ENCODE data around the gene CCDC66.

Gene CCDC66

GRCh38 chr3:56620371-56620770 is 63.4 kb downstream of the CCDC66 start:
- in situ Hi-C loops (cut with MboI; ENCODE audit: low sequenced_read_pairs): no loop called here

DNA sequence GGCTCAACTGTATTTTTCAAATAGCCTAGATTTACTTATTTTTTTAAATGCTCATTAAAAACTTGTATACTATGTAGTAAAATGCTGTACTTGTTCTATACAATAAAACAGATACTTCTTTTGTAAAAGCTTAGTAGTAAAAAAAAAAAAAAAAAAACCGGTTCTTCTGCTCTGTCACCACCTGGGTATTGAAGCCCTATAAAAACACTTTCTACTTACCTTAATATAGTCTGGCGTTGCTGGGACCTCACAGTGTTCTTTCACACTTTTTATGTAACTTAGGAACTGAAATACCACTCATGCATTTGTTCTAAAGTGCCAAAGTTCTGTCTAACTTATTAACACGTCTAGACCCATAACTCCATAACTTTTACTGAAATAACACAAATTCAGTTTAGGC is 64.7 kb downstream of the CCDC66 start:
- in situ Hi-C loops (cut with MboI; ENCODE audit: low sequenced_read_pairs): no loop called here

- in situ Hi-C loops (cut with MboI; ENCODE audit: low sequenced_read_pairs): no loop called here
Measured at GRCh38 chr3:56622381-56622780, 65.4 kb downstream of the CCDC66 start.

- in situ Hi-C loops (cut with MboI; ENCODE audit: low sequenced_read_pairs): no loop called here
Measured at GRCh38 chr3:56624725-56625124, 67.8 kb downstream of the CCDC66 start.

DNA sequence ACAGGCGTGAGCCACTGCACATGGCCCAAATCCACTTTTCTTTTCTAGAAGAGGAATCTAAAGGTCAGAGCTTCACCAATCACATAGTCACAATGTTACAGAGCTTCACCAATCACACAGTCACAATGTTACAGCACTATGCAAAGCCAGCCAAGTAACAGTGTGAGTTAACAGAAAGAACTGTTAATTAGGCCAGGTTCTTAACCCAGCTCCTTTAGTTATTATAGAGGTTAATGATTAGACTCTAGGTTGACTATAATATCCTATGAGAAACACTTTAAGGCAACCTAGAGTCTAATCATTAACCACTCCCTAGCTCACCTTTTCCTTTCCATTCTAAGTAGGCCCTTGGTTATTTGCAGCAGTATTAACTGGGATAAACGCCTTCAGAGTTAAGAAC is 72.1 kb downstream of the CCDC66 start:
- in situ Hi-C loops (cut with MboI; ENCODE audit: low sequenced_read_pairs): no loop called here

DNA sequence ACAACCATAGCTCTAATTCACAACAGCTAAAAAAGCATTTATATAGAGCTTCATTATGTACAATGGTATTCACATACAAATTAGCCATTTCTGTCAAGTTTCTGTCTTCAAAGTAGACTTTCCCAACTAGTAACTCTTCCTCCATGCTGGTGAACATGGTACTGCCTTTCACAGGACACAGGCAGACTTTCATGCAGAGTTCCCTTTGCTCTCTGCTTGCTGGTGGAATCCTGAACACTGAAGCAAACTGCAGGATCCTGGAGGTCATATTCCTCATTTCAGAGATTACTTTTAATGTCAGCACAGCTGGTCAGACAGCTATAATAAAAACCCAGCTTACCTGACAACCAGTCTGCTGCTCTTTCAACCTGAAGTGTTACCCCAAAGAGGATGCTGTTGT is 72.5 kb downstream of the CCDC66 start:
- in situ Hi-C loops (cut with MboI; ENCODE audit: low sequenced_read_pairs): no loop called here

DNA sequence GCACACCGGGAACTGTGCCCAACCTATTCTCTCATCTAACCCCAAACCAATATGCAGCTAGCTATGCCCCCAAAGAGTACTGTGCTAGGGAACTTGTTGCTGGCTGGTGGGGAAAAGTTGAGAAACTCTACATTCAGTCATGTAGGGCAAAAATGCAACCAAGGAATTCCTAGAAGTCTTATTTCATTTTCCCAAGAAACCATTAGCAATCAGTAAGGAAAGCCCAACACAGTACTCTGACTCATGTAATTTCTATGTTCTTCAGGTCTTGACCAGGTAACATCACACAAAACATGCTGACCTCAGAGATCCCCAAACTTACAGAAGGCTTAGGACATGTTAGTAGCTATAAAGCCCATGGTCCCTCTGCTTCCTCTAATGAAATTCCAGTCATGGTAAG is 74.0 kb downstream of the CCDC66 start:
- in situ Hi-C loops (cut with MboI; ENCODE audit: low sequenced_read_pairs): no loop called here

- in situ Hi-C loops (cut with MboI; ENCODE audit: low sequenced_read_pairs): no loop called here
Measured at GRCh38 chr3:56633181-56633580, 76.2 kb downstream of the CCDC66 start.

- in situ Hi-C loops (cut with MboI; ENCODE audit: low sequenced_read_pairs): no loop called here
Measured at GRCh38 chr3:56633602-56634535, 76.9 kb downstream of the CCDC66 start.

- in situ Hi-C loops (cut with MboI; ENCODE audit: low sequenced_read_pairs): no loop called here
Measured at GRCh38 chr3:56645407-56645806, 88.4 kb downstream of the CCDC66 start.

DNA sequence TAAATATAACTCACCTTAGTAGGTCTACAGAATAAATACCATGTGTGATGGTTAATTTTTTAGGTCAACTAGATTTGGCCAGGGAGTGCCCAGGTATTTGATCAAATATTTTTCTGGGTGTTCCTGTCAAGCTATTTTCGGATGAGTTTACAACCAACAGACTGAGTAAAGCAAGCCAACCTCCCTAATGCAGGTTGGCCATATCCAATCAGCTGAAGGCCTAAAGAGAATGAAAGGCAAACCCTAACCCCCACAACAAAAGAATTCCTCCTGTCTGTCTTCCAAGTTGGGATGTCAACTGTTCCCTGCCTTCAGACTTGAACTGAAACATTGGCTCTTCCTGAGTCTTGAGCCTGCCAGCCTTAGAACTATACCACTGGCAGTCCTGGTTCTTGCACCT is 97.5 kb downstream of the CCDC66 start:
- in situ Hi-C loops (cut with MboI; ENCODE audit: low sequenced_read_pairs): no loop called here

DNA sequence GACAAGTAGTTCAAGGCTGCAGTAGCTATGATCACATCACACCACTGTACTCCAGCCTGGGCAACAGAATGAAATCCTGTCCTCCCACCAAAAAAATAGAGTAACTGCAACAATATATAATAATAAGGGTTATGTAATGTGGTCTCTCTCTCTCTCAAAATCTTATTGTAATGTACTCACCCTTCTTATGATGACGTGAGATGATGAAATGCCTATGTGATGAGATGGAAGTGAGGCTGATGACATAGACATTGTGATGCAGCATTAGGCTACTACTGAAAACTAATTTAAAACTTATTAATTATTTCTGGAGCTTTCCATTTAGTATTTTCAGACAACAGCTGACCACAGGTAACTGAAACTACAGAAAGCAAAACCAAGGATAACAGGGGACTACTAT is 98.7 kb downstream of the CCDC66 start:
- in situ Hi-C loops (cut with MboI; ENCODE audit: low sequenced_read_pairs): no loop called here

DNA sequence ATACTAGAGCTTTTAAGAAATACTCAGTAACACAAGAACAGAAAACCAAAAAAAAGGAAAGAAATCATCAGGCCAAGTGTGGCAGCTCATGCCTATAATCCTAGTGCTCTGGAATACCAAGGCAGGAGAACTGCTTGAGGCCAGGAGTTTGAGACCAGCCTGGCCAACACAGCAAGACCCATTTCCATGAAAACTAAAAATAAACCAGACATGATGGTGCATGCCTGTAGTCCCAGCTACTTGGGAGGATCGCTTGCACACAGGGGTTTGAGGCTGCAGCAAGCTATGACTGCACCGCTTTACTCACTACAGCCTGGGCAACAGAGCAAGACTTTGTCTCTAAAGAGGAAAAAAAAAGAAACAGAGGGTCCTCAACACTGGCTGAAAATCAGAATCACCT is 107.8 kb downstream of the CCDC66 start:
- in situ Hi-C loops (cut with MboI; ENCODE audit: low sequenced_read_pairs): no loop called here

GRCh38 chr3:56667973-56668579 is 111.1 kb downstream of the CCDC66 start:
- in situ Hi-C loops (cut with MboI; ENCODE audit: low sequenced_read_pairs): no loop called here
